C4-2B (cell line): ENCODE results near the gene TMOD1.
"Not testable (repeated sequence)": the region's sequence is repeated elsewhere in the genome, so short reads cannot be mapped to it uniquely, and the experiment has no call there.

Experiments used
- ZFX ChIP-seq: fragments of 450-650 bp; IDR thresholded peaks from 2 replicates; pipeline ENCODE4 v1.6.1; 2017
- TF ChIP-seq, protein P1 (sequence below): fragments of 450-650 bp; conservative IDR thresholded peaks from 2 replicates; pipeline ENCODE4 v1.5.1; 2017; ENCODE audit warnings: mild to moderate bottlenecking

DNA sequence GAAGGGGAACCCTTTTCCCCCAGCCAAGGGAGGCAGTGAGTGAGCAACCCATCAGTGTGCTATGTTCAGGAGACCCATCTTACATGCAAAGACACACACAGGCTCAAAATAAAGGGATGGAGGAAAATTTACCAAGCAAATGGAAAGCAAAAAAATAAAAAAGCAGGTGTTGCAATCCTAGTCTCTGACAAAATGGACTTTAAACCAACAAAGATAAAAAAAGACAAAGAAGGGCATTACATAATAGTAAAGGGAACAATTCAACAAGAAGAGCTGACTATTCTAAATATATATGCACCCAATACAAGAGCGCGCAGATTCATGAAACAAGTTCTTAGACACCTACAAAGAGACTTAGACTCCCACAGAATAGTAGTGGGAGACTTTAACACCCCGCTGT lies 47.9 kb upstream of the TMOD1 start:
- TF ChIP-seq, protein P1, sequence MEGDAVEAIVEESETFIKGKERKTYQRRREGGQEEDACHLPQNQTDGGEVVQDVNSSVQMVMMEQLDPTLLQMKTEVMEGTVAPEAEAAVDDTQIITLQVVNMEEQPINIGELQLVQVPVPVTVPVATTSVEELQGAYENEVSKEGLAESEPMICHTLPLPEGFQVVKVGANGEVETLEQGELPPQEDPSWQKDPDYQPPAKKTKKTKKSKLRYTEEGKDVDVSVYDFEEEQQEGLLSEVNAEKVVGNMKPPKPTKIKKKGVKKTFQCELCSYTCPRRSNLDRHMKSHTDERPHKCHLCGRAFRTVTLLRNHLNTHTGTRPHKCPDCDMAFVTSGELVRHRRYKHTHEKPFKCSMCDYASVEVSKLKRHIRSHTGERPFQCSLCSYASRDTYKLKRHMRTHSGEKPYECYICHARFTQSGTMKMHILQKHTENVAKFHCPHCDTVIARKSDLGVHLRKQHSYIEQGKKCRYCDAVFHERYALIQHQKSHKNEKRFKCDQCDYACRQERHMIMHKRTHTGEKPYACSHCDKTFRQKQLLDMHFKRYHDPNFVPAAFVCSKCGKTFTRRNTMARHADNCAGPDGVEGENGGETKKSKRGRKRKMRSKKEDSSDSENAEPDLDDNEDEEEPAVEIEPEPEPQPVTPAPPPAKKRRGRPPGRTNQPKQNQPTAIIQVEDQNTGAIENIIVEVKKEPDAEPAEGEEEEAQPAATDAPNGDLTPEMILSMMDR, result not testable (repeated sequence)
- TF ChIP-seq ZFX, result not testable (repeated sequence)
